Cerebellar cortex (tissue), 1 donor: ENCODE results near the gene RANBP10.

Experiments
- DNase-seq: peaks from one replicate; pipeline ENCODE4 v3.0.0-alpha.2; 2015; ENCODE audit warnings: low spot score

RANBP10 gene

GRCh38 chr16:67825906-67826305 is 19.5 kb upstream of the RANBP10 start:
- no peak for DNase-seq

- no peak for DNase-seq
Measured at GRCh38 chr16:67825119-67825518, 18.8 kb upstream of the RANBP10 start.

- no peak for DNase-seq
Measured at GRCh38 chr16:67822511-67822910, 16.2 kb upstream of the RANBP10 start.

GRCh38 chr16:67820608-67821259 is 14.4 kb upstream of the RANBP10 start:
- no peak for DNase-seq

GRCh38 chr16:67814567-67814966 is 8.2 kb upstream of the RANBP10 start:
- no peak for DNase-seq

GRCh38 chr16:67811899-67812298 is 5.5 kb upstream of the RANBP10 start:
- DNase-seq, result no peak

GRCh38 chr16:67807148-67807682 is 855 bp upstream of the RANBP10 start:
- DNase-seq, result no peak

GRCh38 chr16:67805718-67806427 is 487 bp downstream of the RANBP10 start:
- DNase-seq, result no peak

GRCh38 chr16:67804853-67805542 is 1.4 kb downstream of the RANBP10 start:
- no peak for DNase-seq

GRCh38 chr16:67803894-67804293 is 2.5 kb downstream of the RANBP10 start:
- no peak for DNase-seq

GRCh38 chr16:67801883-67802282 is 4.5 kb downstream of the RANBP10 start:
- DNase-seq, result no peak

- DNase-seq, result no peak
Measured at GRCh38 chr16:67801241-67801640, 5.1 kb downstream of the RANBP10 start.

- no peak for DNase-seq
Measured at GRCh38 chr16:67800338-67800926, 5.9 kb downstream of the RANBP10 start.

GRCh38 chr16:67796099-67796718 is 10.2 kb downstream of the RANBP10 start:
- no peak for DNase-seq

- no peak for DNase-seq
Measured at GRCh38 chr16:67790071-67790470, 16.3 kb downstream of the RANBP10 start.

GRCh38 chr16:67786491-67786890 is 19.9 kb downstream of the RANBP10 start:
- no peak for DNase-seq

GRCh38 chr16:67783353-67783725 is 23.0 kb downstream of the RANBP10 start:
- DNase-seq, result no peak

GRCh38 chr16:67782567-67783352 is 23.6 kb downstream of the RANBP10 start:
- DNase-seq, result no peak

GRCh38 chr16:67781565-67781921 is 24.8 kb downstream of the RANBP10 start:
- DNase-seq, result no peak

- DNase-seq, result no peak
Measured at GRCh38 chr16:67780847-67781564, 25.4 kb downstream of the RANBP10 start.
